D721Med (cell line): Measurements from ENCODE around the gene EFNA5.

Experiments
- DNase-seq: peaks from one replicate; pipeline ENCODE4 v3.0.0; 2011; ENCODE audit warnings: low spot score; ENCODE audit not compliant: insufficient read length
- FAIRE-seq: peaks from 2 replicates; lab custom pipeline; 2011; peaks lifted over from hg19 to GRCh38; lab: Jason Lieb, UNC
- CTCF ChIP-seq: IDR thresholded peaks from 2 replicates; pipeline ENCODE4 v1.5.1; 2012; ENCODE audit warnings: mild to moderate bottlenecking, control low read depth; ENCODE audit not compliant: insufficient read depth; ENCODE audit errors: missing control alignments

The EFNA5 gene

GRCh38 chr5:107566986-107567385 is 103.8 kb downstream of the EFNA5 start:
- no peak for TF ChIP-seq CTCF
- no peak for FAIRE-seq
- DNase-seq = no peak

- DNase-seq (no peak), FAIRE-seq (no peak)
- no peak for TF ChIP-seq CTCF
These were observed 104.7 kb downstream of the EFNA5 start for GRCh38 chr5:107565791-107566767.

GRCh38 chr5:107564931-107565372 is 105.8 kb downstream of the EFNA5 start:
- DNase-seq (no peak), FAIRE-seq (peak; percentile 71)
- no peak for TF ChIP-seq CTCF

GRCh38 chr5:107563959-107564544 is 106.7 kb downstream of the EFNA5 start:
- TF ChIP-seq CTCF = no peak
- no peak for FAIRE-seq
- no peak for DNase-seq

- no peak for FAIRE-seq
- TF ChIP-seq CTCF = no peak
- no peak for DNase-seq
These were observed 110.4 kb downstream of the EFNA5 start for GRCh38 chr5:107560377-107560776.

- DNase-seq = no peak
- no peak for TF ChIP-seq CTCF
- FAIRE-seq = no peak
These were observed 111.8 kb downstream of the EFNA5 start for GRCh38 chr5:107558823-107559375.
